ENCODE measurements around the gene NGLY1. TPM values are rescaled to one million over a fixed set of nuclear protein-coding genes. Genes with fewer than 3 reads are reported as not detected.

NGLY1 gene
- total RNA-seq, 2 experiments from 2014 or later: 88.1 to 142 TPM

DNA sequence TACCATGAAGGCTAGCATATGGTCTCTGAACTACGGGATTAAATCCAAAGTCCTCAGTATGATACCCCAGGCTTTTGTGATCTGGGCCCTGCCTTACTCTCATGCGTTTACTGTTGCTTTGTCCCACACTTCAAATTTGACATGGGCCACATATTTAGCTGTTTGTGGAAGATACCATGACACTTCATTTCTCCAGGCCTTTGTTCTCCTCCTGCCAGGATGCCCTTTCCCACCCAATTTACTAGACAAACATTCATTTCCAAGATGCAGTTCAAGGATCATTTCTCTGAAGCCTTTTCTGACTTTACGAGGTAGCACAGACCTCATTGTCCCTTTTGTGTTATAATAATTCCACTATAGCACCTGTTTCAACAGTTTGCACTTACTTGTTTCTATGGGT is 4.4 kb upstream of the NGLY1 start:
- peaks cover 38% of the 10 kb centered on the region for H3K79me2 ChIP-seq (ENCODE audit: insufficient read depth, low read depth, low read length)
- intact Hi-C loops (cut with micrococcal nuclease; ENCODE audit: unreplicated experiment): no loop called here
- no peaks in the 10 kb centered on the region for H3K9me2 ChIP-seq (ENCODE audit: insufficient read depth, low read length)
- H4K20me1 ChIP-seq (ENCODE audit: insufficient read depth, low read length): no peaks in the 10 kb centered on the region
- DNase-seq (ENCODE audit: low spot score): no peak
- H2AFZ ChIP-seq (ENCODE audit: low read length): no peak overlapping the region
- H3K36me3 ChIP-seq (ENCODE audit: insufficient read depth, low read length): peaks cover 11% of the 10 kb centered on the region; the same call in 1 of the 2 replicates
- CTCF ChIA-PET (ENCODE audit: unreplicated experiment): interaction anchor here (0.6 kb wide), 1 partner anchor 43 kb away, joined by 3 read pairs; no protein-coding TSS in a partner anchor
- BruUV-seq (replicated peaks): no TSS peak
- peak overlapping the region; percentile 5 for H3K27ac ChIP-seq (ENCODE audit: low read depth, low read length, poor library complexity, severe bottlenecking)
- TF ChIP-seq, protein P1, sequence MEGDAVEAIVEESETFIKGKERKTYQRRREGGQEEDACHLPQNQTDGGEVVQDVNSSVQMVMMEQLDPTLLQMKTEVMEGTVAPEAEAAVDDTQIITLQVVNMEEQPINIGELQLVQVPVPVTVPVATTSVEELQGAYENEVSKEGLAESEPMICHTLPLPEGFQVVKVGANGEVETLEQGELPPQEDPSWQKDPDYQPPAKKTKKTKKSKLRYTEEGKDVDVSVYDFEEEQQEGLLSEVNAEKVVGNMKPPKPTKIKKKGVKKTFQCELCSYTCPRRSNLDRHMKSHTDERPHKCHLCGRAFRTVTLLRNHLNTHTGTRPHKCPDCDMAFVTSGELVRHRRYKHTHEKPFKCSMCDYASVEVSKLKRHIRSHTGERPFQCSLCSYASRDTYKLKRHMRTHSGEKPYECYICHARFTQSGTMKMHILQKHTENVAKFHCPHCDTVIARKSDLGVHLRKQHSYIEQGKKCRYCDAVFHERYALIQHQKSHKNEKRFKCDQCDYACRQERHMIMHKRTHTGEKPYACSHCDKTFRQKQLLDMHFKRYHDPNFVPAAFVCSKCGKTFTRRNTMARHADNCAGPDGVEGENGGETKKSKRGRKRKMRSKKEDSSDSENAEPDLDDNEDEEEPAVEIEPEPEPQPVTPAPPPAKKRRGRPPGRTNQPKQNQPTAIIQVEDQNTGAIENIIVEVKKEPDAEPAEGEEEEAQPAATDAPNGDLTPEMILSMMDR (conservative IDR thresholded peaks at IDR 0.05; ENCODE audit: low read length): no peak
- no peak for TF ChIP-seq EZH2phosphoT487 (IDR thresholded peaks at IDR 0.05; ENCODE audit: borderline replicate concordance, low read depth, low read length)
- no peaks in the 10 kb centered on the region for H3K9me3 ChIP-seq (ENCODE audit: low read length)
- H3K4me3 ChIP-seq (ENCODE audit: low read depth, low read length, poor library complexity, severe bottlenecking): peak overlapping the region; percentile 81
- peak overlapping the region; percentile 91 for H3K4me2 ChIP-seq (ENCODE audit: low read length)
- POLR2A ChIA-PET: interaction anchor here (0.7 to 4.2 kb wide), 4 partner anchors 43 to 291 kb away, joined by 3 to 20 read pairs (median 11); no protein-coding TSS in a partner anchor
- H3K4me1 ChIP-seq (ENCODE audit: insufficient read depth, low read length, poor library complexity, severe bottlenecking): peaks cover 69% of the 10 kb centered on the region

DNA sequence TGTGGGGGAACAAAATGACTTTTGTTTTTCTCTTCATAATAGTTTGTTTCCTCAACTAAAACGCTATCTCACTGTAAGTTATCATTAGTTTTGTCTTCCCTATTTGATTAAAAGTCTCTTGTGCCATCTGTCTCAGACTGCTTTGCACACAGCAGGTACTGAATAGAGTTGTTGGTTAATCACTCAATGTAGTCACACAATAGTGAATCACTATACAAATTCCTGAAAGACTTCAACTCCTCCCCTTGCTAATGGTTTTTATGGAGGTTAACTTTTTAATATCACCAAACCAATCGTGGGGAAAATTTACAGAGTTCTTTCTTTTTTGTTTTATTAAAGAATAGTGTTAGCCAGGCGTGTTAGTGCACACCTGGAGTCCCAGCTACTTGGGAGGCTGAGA is 2.6 kb upstream of the NGLY1 start:
- no peak overlapping the region for H3K4me3 ChIP-seq (ENCODE audit: low read depth, low read length, poor library complexity, severe bottlenecking)
- H3K9me2 ChIP-seq (ENCODE audit: insufficient read depth, low read length): no peaks in the 10 kb centered on the region
- H3K9me3 ChIP-seq (ENCODE audit: low read length): no peaks in the 10 kb centered on the region
- H3K79me2 ChIP-seq (ENCODE audit: insufficient read depth, low read depth, low read length): peaks cover 57% of the 10 kb centered on the region
- BruUV-seq (replicated peaks): no TSS peak
- no peak overlapping the region for H3K27ac ChIP-seq (ENCODE audit: low read depth, low read length, poor library complexity, severe bottlenecking)
- H4K20me1 ChIP-seq (ENCODE audit: insufficient read depth, low read length): 0 out of 2 replicates have a peak, but pooled peaks cover 3% of the 10 kb centered on the region
- H3K36me3 ChIP-seq (ENCODE audit: insufficient read depth, low read length): peaks cover 11% of the 10 kb centered on the region
- peaks cover 57% of the 10 kb centered on the region for H3K4me1 ChIP-seq (ENCODE audit: insufficient read depth, low read length, poor library complexity, severe bottlenecking)
- intact Hi-C loops (cut with micrococcal nuclease; ENCODE audit: unreplicated experiment): no loop called here
- no peak overlapping the region for H3K4me2 ChIP-seq (ENCODE audit: low read length)
- no peak for DNase-seq (ENCODE audit: low spot score)
- TF ChIP-seq, protein P1 (conservative IDR thresholded peaks at IDR 0.05; ENCODE audit: low read length): no peak
- no peak for TF ChIP-seq EZH2phosphoT487 (IDR thresholded peaks at IDR 0.05; ENCODE audit: borderline replicate concordance, low read depth, low read length)
- CTCF ChIA-PET (ENCODE audit: unreplicated experiment): no interaction called here
- no peak overlapping the region for H2AFZ ChIP-seq (ENCODE audit: low read length)
- POLR2A ChIA-PET: interaction anchor here (1.5 to 4.2 kb wide), 3 partner anchors 46 to 124 kb away, joined by 5 to 20 read pairs (median 6); no protein-coding TSS in a partner anchor

DNA sequence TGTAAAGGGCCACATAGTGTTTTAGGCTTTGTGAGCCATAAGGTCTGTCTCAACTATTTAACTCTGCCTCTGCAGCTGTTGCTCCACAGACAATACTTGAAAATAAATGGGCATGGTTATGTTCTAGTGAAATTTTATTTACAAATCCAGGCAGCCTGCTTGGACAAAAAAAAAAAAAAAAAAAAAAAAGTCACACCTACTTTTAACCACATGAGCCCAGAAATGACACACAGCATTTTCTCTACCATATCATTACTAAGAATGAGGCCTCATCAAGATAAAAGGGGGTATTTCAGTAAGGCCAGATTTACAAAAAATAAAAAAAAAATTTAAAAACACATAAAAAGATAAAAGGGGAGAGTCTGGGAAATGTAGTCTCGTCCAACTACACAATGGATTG is 1.7 kb upstream of the NGLY1 start:
- Histone ChIP-seq H2AFZ (ENCODE audit: low read length) (no peak overlapping the region), H3K4me1 (ENCODE audit: insufficient read depth, low read length, poor library complexity, severe bottlenecking) (peaks cover 60% of the 10 kb centered on the region), H3K4me2 (ENCODE audit: low read length) (peak overlapping the region; percentile 77), H3K27ac (ENCODE audit: low read depth, low read length, poor library complexity, severe bottlenecking) (peak overlapping the region; percentile 71), H3K36me3 (ENCODE audit: insufficient read depth, low read length) (peaks cover 20% of the 10 kb centered on the region), H3K9me3 (ENCODE audit: low read length) (no peaks in the 10 kb centered on the region; the same call in 1 of the 2 replicates), H3K4me3 (ENCODE audit: low read depth, low read length, poor library complexity, severe bottlenecking) (peak overlapping the region; percentile 90), H3K9me2 (ENCODE audit: insufficient read depth, low read length) (no peaks in the 10 kb centered on the region), H4K20me1 (ENCODE audit: insufficient read depth, low read length) (0 out of 2 replicates have a peak, but pooled peaks cover 3% of the 10 kb centered on the region), H3K79me2 (ENCODE audit: insufficient read depth, low read depth, low read length) (peaks cover 65% of the 10 kb centered on the region)
- TF ChIP-seq, protein P1 (conservative IDR thresholded peaks at IDR 0.05; ENCODE audit: low read length): no peak
- no peak for TF ChIP-seq EZH2phosphoT487 (IDR thresholded peaks at IDR 0.05; ENCODE audit: borderline replicate concordance, low read depth, low read length)
- intact Hi-C loops (cut with micrococcal nuclease; ENCODE audit: unreplicated experiment): no loop called here
- no peak for DNase-seq (ENCODE audit: low spot score)
- CTCF ChIA-PET (ENCODE audit: unreplicated experiment): no interaction called here
- no TSS peak for BruUV-seq (replicated peaks)
- POLR2A ChIA-PET: interaction anchor here (0.6 kb wide), 1 partner anchor 64 kb away, joined by 5 read pairs; no protein-coding TSS in a partner anchor
